Small intestine (tissue), 7 donors: ENCODE measurements around the gene SPINK1. TPM values are rescaled to one million over a fixed set of nuclear protein-coding genes. Genes with fewer than 3 reads are reported as not detected.
A peak's percentile ranks its signal among the peaks of the same experiment; 100 is the strongest.

Experiments used
- DNase-seq, 2 donors: peaks; one replicate each; pipeline versions ENCODE4 v3.0.0 to v3.0.0-alpha.2; 2013
- FAIRE-seq: peaks from 2 replicates; lab custom pipeline; 2012; peaks lifted over from hg19 to GRCh38; lab: Jason Lieb, UNC
- H3K27ac ChIP-seq, 3 donors: one replicate each; pipeline ENCODE4 v1.5.1; 2013; ENCODE audit warnings: low read length in 2 of 3, mild to moderate bottlenecking in 2 of 3, control low read depth in 1 of 3, inconsistent platforms in 1 of 3, low read depth in 1 of 3, moderate library complexity in 1 of 3
- H3K27me3 ChIP-seq, 3 donors: one replicate each; pipeline ENCODE4 v1.6.1; 2013; ENCODE audit warnings: low read length in 3 of 3, inconsistent platforms in 1 of 3; ENCODE audit not compliant: control insufficient read depth in 3 of 3, insufficient read depth in 3 of 3
- H3K36me3 ChIP-seq, 3 donors: one replicate each; pipeline ENCODE4 v1.6.1; 2013; ENCODE audit warnings: low read length in 3 of 3, inconsistent platforms in 1 of 3, low read depth in 1 of 3, mild to moderate bottlenecking in 1 of 3, moderate library complexity in 1 of 3; ENCODE audit not compliant: control insufficient read depth in 3 of 3, insufficient read depth in 2 of 3
- H3K4me1 ChIP-seq, 3 donors: one replicate each; pipeline ENCODE4 v1.6.1; 2013; ENCODE audit warnings: low read length in 2 of 3, inconsistent platforms in 1 of 3, low read depth in 1 of 3, mild to moderate bottlenecking in 1 of 3, moderate library complexity in 1 of 3; ENCODE audit not compliant: control insufficient read depth in 3 of 3, insufficient read depth in 2 of 3
- H3K4me3 ChIP-seq, 3 donors: one replicate each; pipeline ENCODE4 v1.5.1; 2013; ENCODE audit warnings: low read length in 3 of 3, control low read depth in 1 of 3, inconsistent platforms in 1 of 3, low read depth in 1 of 3, mild to moderate bottlenecking in 1 of 3, moderate library complexity in 1 of 3
- H3K9me3 ChIP-seq, 2 donors: one replicate each; pipeline ENCODE4 v1.6.1; 2013; ENCODE audit warnings: low read depth in 1 of 2, low read length in 1 of 2; ENCODE audit not compliant: control insufficient read depth in 2 of 2, insufficient read depth in 1 of 2
- WGBS, 3 donors: extraction: QIAGEN DNeasy Blood & Tissue Kit; methylation state at CpG; one replicate each; pipeline ENCODE4 v1.1.7; 2013; 5-methylcytosine and 5-hydroxymethylcytosine counted together
- polyA plus RNA-seq, 4 donors: library from polyadenylated mRNA; stranded (reverse) in 3 of 4; unstranded in 1 of 4; fragments of 200-250 nt in 3 of 4; fragments of 120-200 nt in 1 of 4; gene quantifications; one replicate each; pipeline versions ENCODE4 v1.2.1 to v1.2.3, GENCODE V29; 2013
- donor health status: healthy with polysubstance abuse.
- donor health status: control.
- donor health status: control.
- donor health status: Bipolar disorder and iron deficiency.
- donor health status: healthy.

Gene SPINK1
- polyA plus RNA-seq, 4 donors: 258 to 1,597 (median 831) TPM

DNA sequence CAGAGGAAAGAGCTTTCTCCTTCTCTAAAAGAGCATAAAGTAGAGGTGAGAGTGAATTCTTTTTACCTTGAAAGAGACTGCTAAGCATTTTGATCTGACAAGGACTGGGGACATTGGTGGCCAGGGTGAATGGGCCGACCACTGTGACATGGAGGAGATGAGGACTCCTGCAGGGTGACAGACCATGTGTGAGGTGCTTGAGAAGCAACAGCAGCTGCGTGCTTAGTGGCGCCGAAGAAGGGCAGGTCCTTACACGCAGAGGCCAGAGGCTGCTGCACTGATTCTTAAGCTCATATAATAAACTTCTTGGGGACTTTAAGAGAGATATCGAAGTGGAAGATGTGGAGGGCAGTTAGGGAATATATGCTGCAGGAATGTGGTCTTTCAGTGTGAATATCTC, 40.3 kb downstream of the SPINK1 start:
- Histone ChIP-seq H3K4me3 (no peak overlapping the region), H3K4me1 (no peaks in the 10 kb centered on the region), H3K27me3 (no peaks in the 10 kb centered on the region), H3K9me3 (no peaks in the 10 kb centered on the region), H3K27ac (no peak overlapping the region), H3K36me3 (no peaks in the 10 kb centered on the region)
- 90 to 98% (median 96%) methylated on average over 6 of the region's 6 CpGs for WGBS, 3 donors
- DNase-seq: no peak
- no peak for FAIRE-seq

DNA sequence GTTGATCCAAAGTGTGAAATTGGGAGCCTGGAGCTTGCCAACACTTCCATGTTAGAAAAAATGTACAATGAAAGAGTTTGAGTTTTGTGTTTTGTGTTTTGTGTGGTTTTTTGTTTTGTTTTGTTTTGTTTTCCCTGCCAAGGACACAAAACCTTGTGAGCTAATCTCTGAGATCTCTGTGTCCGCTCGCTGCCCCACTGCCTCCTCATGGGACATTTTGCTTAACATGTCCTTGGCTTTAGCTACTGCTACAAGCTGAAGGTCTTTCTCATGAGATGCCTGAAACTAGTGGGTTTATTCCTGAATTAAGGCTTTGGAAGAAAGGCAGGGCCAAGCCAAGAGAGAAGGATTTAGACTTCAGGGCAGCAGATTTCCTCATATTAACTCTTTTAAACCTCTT, 41.7 kb downstream of the SPINK1 start:
- H3K27ac ChIP-seq: no peak overlapping the region
- H3K36me3 ChIP-seq: no peaks in the 10 kb centered on the region
- no peak for FAIRE-seq
- H3K4me3 ChIP-seq: no peak overlapping the region
- no peaks in the 10 kb centered on the region for H3K9me3 ChIP-seq
- no peaks in the 10 kb centered on the region for H3K27me3 ChIP-seq
- 89 to 93% (median 92%) methylated on average over 2 of the region's 2 CpGs for WGBS, 3 donors
- H3K4me1 ChIP-seq: no peaks in the 10 kb centered on the region
- no peak for DNase-seq

DNA sequence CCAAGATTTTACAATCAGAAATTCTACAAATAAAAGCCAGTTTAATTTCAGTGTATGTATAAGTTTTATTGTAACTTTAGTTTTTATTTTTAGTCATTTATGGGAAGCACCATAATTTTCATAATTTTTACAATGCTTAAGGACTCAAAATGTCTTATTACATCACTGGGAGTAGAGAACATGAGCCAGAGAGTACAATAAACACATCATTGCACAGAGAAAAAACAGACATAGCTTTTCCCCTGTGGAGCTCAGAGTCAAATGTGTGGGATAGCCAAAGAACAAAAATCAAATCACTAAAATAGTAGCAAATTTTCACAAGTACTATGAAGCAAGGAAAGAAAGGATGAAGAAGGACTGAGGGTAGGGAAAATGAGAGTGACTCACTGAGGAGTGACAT, 43.4 kb downstream of the SPINK1 start:
- H3K4me3 ChIP-seq: no peak overlapping the region
- H3K27ac ChIP-seq: no peak overlapping the region
- no peaks in the 10 kb centered on the region for H3K36me3 ChIP-seq
- H3K27me3 ChIP-seq: no peaks in the 10 kb centered on the region
- no peaks in the 10 kb centered on the region for H3K9me3 ChIP-seq
- no peaks in the 10 kb centered on the region for H3K4me1 ChIP-seq
- DNase-seq: no peak
- FAIRE-seq: no peak

DNA sequence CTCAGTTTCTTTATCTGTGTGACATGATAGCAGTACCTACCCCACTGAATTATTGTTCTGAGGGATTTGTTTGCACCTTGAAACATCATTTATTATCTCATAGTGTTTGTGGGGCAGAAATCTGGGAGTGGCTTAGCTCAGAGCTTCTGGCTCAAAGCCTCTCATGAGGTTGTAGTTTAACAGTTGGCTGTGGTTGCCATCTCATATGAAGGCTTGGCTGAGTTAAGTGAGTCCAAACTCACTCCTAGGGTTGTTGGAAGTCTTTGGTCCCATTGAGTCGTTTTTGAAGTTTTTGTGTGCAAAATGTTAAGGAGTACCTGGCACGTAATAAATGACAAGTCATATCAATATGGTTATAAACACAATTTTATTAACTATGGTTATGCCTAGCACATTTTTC, 45.3 kb downstream of the SPINK1 start:
- Histone ChIP-seq H3K27me3 (no peaks in the 10 kb centered on the region), H3K4me3 (no peak overlapping the region), H3K4me1 (peaks cover 0 to 4% (median 0%) of the 10 kb centered on the region in 3 donors), H3K9me3 (no peaks in the 10 kb centered on the region), H3K36me3 (no peaks in the 10 kb centered on the region), H3K27ac (no peak overlapping the region)
- no peak for DNase-seq
- WGBS, 3 donors: 66 to 87% (median 70%) methylated on average over 2 of the region's 2 CpGs
- no peak for FAIRE-seq

DNA sequence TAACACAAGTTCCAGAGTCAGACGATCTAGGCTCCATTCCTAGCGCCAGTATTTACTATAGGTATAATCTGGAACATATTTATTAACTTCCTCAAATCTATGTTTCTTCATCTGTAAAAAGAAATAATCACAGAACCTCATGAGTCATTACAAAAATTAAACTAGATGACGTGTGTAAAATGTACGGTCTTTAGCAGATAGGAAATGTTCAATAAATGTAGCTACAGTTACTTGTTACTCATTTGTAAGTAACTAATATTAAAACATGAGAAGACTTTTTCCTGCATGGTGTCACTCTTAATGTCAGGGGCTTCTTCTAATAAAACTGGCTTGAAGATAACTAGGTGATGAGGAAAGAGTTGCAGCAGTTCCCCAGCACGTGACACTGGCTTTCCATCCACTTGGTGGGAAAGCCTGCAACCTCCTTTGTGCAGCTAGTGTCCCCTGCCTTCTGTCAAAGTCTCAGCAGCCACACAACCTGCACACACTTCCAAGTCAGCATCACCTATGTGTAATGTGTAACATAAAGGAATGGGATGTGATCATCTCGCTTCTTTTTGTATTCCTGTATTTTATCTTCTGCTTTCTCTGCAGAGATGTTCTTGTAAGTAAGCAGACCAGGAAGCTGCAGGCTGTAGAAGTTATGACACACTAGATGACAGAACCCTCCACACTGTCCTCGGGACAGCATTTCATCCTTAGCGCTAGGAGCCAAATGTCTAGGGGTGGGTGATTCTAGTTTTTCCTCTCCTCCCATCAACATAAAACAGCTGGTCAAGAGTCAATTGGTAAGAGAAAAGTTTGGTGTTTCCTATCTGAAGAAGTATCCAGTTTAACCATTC, 47.1 kb downstream of the SPINK1 start:
- DNase-seq (no peak), FAIRE-seq (no peak)
- no peaks in the 10 kb centered on the region for H3K36me3 ChIP-seq
- peaks cover 0 to 4% (median 0%) of the 10 kb centered on the region in 3 donors for H3K4me1 ChIP-seq
- no peaks in the 10 kb centered on the region for H3K27me3 ChIP-seq
- no peak overlapping the region for H3K4me3 ChIP-seq
- 55 to 66% (median 60%) methylated on average over 8 of the region's 8 CpGs for WGBS, 3 donors
- H3K27ac ChIP-seq: no peak overlapping the region
- no peaks in the 10 kb centered on the region for H3K9me3 ChIP-seq

DNA sequence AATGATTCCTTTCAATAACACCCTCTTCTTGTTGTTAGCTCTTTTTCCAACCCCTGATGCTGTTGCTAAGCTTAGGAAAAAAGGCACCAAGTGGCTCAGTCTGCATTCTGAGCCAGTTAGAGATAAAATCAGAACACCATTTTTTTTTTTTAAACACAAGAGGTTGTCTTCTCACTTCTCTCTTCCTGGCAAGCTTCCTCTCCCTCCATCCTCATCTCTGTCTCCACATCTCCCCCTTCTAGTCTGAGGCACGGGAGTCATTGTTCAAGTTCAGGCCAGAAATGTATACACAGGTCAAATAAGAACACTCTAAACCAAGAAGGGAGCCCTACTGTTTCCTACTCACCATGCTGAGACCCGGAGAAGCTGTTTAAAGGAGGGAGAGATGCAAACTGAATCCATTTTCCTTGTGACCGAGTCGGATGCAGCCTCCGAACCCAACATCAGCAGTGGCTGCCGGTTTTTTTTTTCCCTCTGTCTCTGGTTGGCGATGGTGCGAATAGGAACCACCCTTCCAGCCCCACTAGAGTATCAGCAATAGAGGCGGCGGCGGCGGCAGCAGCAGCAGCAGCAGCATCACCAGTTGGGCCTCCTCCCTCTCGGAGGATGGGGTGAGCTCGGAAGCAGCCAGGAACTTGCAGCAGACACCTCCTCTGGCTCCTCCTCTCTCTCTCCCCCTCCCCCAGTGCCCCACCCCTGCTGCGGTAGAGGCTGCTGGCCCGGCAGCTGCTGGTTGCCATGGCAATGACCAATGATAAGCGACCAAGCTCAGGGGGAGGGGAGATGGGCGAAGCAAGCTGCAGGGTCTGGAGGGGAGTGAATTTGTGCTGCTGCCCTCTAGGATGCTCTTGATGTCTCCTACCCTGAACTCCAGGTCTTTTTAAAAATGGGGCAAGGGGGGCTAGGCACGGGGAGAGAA, 49.1 kb downstream of the SPINK1 start, which contains the start of gene JAKMIP2:
TSS of gene JAKMIP2 (minus strand) at position 619 of the 919 bp plus-strand sequence. CDS start 110,922 bp downstream, outside the sequence.
- Histone ChIP-seq H3K27me3 (no peaks in the 10 kb centered on the region), H3K4me3 (peak within 1 kb of the TSS in 2 of 3 donors; percentile 35 to 44), H3K4me1 (peaks cover 0 to 4% (median 0%) of the 10 kb centered on the region in 3 donors), H3K36me3 (no peaks in the 10 kb centered on the region), H3K9me3 (no peaks in the 10 kb centered on the region), H3K27ac (peak within 1 kb of the TSS in 1 of 3 donors; percentile 54)
- FAIRE-seq (no peak), DNase-seq (peak; percentile 59 to 70)
- WGBS, 3 donors: 2 to 3% (median 3%) methylated on average over 18 to 19 of the region's 19 CpGs

DNA sequence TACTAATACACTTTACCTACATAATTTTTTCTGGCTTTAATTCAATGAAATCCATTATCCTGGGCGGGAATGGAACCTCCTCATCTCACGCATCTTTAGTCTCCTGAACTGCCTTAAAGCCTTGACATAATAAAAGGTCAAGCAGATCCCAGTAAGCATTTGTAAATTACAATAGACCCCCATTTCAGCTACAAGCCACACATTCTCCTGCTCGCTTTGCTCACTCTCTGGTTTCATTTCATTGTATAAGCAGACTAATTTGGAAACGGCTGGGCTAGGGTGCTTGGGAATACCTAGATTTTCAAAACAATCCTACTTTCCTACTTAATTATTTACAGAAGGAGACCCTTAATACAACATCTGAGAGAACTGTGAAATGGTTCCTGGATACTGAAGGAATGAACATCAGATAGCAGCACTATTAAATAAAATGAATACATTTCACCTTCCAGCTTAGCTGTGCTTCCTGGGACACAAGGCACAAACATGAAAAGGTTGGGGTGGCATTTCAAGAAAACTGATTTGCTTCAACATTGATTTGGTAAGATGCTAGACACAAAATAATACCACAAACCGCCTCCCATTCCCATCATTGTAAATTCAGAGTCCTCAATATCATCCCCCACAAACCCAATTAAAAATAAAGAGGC, 50.4 kb downstream of the SPINK1 start:
- 82 to 89% (median 88%) methylated on average over 5 of the region's 5 CpGs for WGBS, 3 donors
- H3K27ac ChIP-seq: no peak overlapping the region
- FAIRE-seq: no peak

DNA sequence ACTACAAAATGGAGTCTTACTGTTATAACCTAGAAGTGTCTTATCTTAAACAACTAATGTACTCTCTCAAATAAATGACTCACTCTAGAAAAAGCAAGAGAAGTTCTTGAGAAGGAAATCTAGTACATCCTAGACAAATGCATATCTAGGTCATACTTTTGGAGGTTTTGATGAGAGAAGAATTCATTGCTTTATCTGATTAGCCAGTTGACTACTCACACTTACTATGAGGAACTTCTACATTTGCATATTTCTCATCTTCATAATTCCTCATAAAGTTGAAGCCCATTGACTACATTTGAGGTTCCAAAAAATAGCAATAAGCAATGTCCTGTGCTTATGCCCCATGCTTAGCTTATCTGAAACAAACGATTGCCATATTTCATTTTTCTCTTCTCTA, 51.8 kb downstream of the SPINK1 start:
- Histone ChIP-seq H3K4me3 (no peak overlapping the region), H3K4me1 (peaks cover 0 to 4% (median 0%) of the 10 kb centered on the region in 3 donors), H3K27me3 (no peaks in the 10 kb centered on the region), H3K36me3 (no peaks in the 10 kb centered on the region), H3K9me3 (no peaks in the 10 kb centered on the region), H3K27ac (no peak overlapping the region)
- WGBS, 3 donors: 83 to 89% (median 84%) methylated on average over 1 of the region's 1 CpG
- FAIRE-seq (no peak), DNase-seq (no peak)

More for the DNA sequence above, 50.4 kb downstream of the SPINK1 start:
- DNase-seq: no peak
- H3K4me1 ChIP-seq: peaks cover 0 to 4% (median 0%) of the 10 kb centered on the region in 3 donors
- H3K27me3 ChIP-seq: no peaks in the 10 kb centered on the region
- H3K36me3 ChIP-seq: no peaks in the 10 kb centered on the region
- no peak overlapping the region for H3K4me3 ChIP-seq
- no peaks in the 10 kb centered on the region for H3K9me3 ChIP-seq
